ENCODE results near the gene ZNF606. TPM values are rescaled to one million over a fixed set of nuclear protein-coding genes. Genes with fewer than 3 reads are reported as not detected.

Gene ZNF606
- total RNA-seq, 2 experiments from 2014 or later: 11.1 to 13.6 TPM

DNA sequence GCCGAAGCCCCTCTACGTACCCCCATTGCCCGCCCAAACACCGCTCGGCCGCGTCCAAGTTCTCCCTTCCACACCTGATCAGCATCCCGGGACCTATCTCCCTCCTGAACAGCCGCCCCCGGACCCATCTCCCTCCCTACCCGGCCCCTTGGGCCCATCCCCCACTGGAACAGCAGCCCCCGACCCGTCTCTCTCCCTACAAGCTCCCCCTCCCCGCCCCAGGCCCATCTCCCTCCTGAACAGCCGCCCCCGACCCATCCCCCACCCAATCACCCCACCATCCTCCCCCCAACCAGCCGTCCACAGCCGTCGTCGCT lies 31.8 kb upstream of the ZNF606 start:
- DNase-seq: no peak
- peaks cover 6% of the 10 kb centered on the region for H3K4me1 Mint-ChIP-seq (ENCODE audit: low read depth)
- H3K27ac ChIP-seq (ENCODE audit: low read depth in 1 of 2, low read length in 2 of 2): no peak overlapping the region
- TF ChIP-seq, protein P1, sequence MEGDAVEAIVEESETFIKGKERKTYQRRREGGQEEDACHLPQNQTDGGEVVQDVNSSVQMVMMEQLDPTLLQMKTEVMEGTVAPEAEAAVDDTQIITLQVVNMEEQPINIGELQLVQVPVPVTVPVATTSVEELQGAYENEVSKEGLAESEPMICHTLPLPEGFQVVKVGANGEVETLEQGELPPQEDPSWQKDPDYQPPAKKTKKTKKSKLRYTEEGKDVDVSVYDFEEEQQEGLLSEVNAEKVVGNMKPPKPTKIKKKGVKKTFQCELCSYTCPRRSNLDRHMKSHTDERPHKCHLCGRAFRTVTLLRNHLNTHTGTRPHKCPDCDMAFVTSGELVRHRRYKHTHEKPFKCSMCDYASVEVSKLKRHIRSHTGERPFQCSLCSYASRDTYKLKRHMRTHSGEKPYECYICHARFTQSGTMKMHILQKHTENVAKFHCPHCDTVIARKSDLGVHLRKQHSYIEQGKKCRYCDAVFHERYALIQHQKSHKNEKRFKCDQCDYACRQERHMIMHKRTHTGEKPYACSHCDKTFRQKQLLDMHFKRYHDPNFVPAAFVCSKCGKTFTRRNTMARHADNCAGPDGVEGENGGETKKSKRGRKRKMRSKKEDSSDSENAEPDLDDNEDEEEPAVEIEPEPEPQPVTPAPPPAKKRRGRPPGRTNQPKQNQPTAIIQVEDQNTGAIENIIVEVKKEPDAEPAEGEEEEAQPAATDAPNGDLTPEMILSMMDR (IDR thresholded peaks at IDR 0.05): no peak
- ATAC-seq (ENCODE audit: poor library complexity): no peak
- peaks cover 41% of the 10 kb centered on the region for H3K36me3 Mint-ChIP-seq (ENCODE audit: low read depth)
- H3K27me3 ChIP-seq (ENCODE audit: control insufficient read depth in 1 of 2, insufficient read depth in 2 of 2, low read length in 2 of 2): peaks cover 10 to 23% of the 10 kb centered on the region in 2 experiments
- peaks cover 17% of the 10 kb centered on the region for H3K9me3 Mint-ChIP-seq
- no peak overlapping the region for H3K4me3 Mint-ChIP-seq
- H3K36me3 ChIP-seq (ENCODE audit: insufficient read depth, low read length): no peaks in the 10 kb centered on the region
- no peak overlapping the region for H3K4me3 ChIP-seq (ENCODE audit: low read length)
- intact Hi-C loops (cut with DNase I, micrococcal nuclease): no loop called here
- no peak overlapping the region for H3K27ac Mint-ChIP-seq
- ChIA-PET CTCF (no interaction called here), POLR2A (no interaction called here)
- H3K27me3 Mint-ChIP-seq: peaks cover 43% of the 10 kb centered on the region
- peaks cover 47 to 87% of the 10 kb centered on the region in 2 experiments for H3K9me3 ChIP-seq (ENCODE audit: control insufficient read depth in 1 of 2, insufficient read depth in 1 of 2, low read length in 2 of 2)
- H3K4me1 ChIP-seq (ENCODE audit: insufficient read depth, low read length): no peaks in the 10 kb centered on the region

DNA sequence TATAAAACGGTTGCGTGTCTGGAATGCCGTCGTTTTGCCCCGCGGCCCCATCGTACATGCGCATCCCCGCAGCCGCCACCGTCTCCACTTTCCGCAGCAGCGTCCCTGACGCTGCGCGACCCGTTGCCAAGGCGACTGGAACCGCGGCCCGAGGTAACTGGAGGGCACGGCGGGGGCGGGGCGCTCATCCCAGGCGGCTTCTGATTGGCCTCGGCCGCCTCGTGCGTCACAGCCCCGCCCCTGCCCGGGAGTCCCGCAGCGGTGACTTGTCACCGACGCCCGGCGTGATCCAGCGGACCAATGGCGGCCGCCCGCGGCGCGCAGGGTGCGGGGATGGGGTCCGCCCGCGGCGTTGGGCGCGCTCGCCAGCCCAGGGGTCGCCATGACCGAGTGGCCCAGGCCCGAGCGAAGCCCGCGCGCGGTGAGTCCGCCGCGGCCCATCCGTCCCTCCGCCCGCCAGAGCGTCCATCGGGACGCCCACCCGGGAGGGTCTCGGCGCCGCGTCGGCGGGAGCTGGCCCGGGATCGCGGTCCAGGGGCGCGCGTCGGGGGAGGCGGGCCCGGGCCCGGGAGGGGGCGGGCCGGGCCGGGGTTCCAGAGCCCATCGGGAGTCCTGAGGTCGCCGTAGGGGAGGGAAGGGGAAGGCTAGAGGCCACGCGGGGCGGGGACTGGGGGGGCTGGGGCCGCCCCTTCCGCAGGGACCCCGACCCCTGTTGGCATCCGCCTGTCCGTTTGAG lies 31.3 kb upstream of the ZNF606 start, which contains the start of gene ZSCAN1:
Gene ZSCAN1 (plus strand): TSS at position 285 of the 736 bp plus-strand sequence. CDS start 3,812 bp downstream, outside the sequence.
- H3K9me3 Mint-ChIP-seq: peaks cover 19% of the 10 kb centered on the region
- POLR2A ChIA-PET: no interaction called here
- Histone ChIP-seq H3K4me1 (ENCODE audit: insufficient read depth, low read length) (no peaks in the 10 kb centered on the region), H3K36me3 (ENCODE audit: insufficient read depth, low read length) (no peaks in the 10 kb centered on the region), H3K27me3 (ENCODE audit: control insufficient read depth in 1 of 2, insufficient read depth in 2 of 2, low read length in 2 of 2) (peaks cover 10 to 24% of the 10 kb centered on the region in 2 experiments), H3K4me3 (ENCODE audit: low read length) (no peak within 1 kb of the TSS), H3K27ac (ENCODE audit: low read depth in 1 of 2, low read length in 2 of 2) (no peak within 1 kb of the TSS), H3K9me3 (ENCODE audit: control insufficient read depth in 1 of 2, insufficient read depth in 1 of 2, low read length in 2 of 2) (peaks cover 42 to 87% of the 10 kb centered on the region in 2 experiments)
- H3K4me3 Mint-ChIP-seq: no peak within 1 kb of the TSS
- peaks cover 39% of the 10 kb centered on the region for H3K36me3 Mint-ChIP-seq (ENCODE audit: low read depth)
- CTCF ChIA-PET: no interaction called here
- peaks cover 43% of the 10 kb centered on the region for H3K27me3 Mint-ChIP-seq
- TF ChIP-seq, protein P1 (IDR thresholded peaks at IDR 0.05): no peak
- H3K4me1 Mint-ChIP-seq (ENCODE audit: low read depth): peaks cover 6% of the 10 kb centered on the region
- peak; percentile 39 for ATAC-seq (ENCODE audit: poor library complexity)
- no peak within 1 kb of the TSS for H3K27ac Mint-ChIP-seq
- intact Hi-C loops (cut with DNase I, micrococcal nuclease): no loop called here
- peak in 6 of 14 experiments; percentile 3 to 52 (median 24) for DNase-seq

DNA sequence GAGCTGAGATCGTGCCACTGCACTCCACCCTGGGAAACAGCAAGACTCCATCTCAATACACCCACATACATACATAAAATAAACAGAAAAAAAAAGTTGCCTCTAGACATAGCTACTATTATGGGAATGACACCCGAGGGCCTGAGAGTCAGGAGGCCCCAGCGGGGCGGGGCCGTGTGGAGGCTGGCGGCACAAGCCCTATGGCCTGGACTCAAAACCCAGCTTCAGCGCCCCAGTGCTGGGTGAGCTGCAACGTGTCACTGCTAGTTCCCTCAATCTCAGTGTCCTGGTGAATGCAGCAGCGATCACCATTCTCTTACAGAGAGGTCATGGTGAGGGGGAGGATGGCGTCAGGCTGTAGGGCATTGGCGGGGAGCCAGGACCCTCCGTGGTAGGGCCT lies 22.0 kb upstream of the ZNF606 start:
- POLR2A ChIA-PET: no interaction called here
- no peaks in the 10 kb centered on the region for H3K4me1 Mint-ChIP-seq (ENCODE audit: low read depth)
- intact Hi-C loops (cut with DNase I, micrococcal nuclease): no loop called here
- peaks cover 12% of the 10 kb centered on the region for H3K9me3 Mint-ChIP-seq
- DNase-seq: no peak
- Histone ChIP-seq H3K4me3 (ENCODE audit: low read length) (no peak overlapping the region), H3K4me1 (ENCODE audit: insufficient read depth, low read length) (no peaks in the 10 kb centered on the region), H3K27me3 (ENCODE audit: control insufficient read depth in 1 of 2, insufficient read depth in 2 of 2, low read length in 2 of 2) (peaks cover 0 to 2% of the 10 kb centered on the region in 2 experiments), H3K27ac (ENCODE audit: low read depth in 1 of 2, low read length in 2 of 2) (no peak overlapping the region), H3K9me3 (ENCODE audit: control insufficient read depth in 1 of 2, insufficient read depth in 1 of 2, low read length in 2 of 2) (peaks cover 10 to 76% of the 10 kb centered on the region in 2 experiments), H3K36me3 (ENCODE audit: insufficient read depth, low read length) (no peaks in the 10 kb centered on the region)
- ATAC-seq (ENCODE audit: poor library complexity): no peak
- peaks cover 29% of the 10 kb centered on the region for H3K36me3 Mint-ChIP-seq (ENCODE audit: low read depth)
- H3K4me3 Mint-ChIP-seq: no peak overlapping the region
- CTCF ChIA-PET: no interaction called here
- H3K27ac Mint-ChIP-seq: no peak overlapping the region
- peaks cover 9% of the 10 kb centered on the region for H3K27me3 Mint-ChIP-seq
- TF ChIP-seq, protein P1 (IDR thresholded peaks at IDR 0.05): no peak
